ENCODE measurements around the gene GLCE.

- no peak for TF ChIP-seq CTCF (IDR thresholded peaks at IDR 0.05 in 8 of 11, conservative IDR thresholded peaks at IDR 0.05 in 3 of 11)
- no peak for TF ChIP-seq POLR2A (IDR thresholded peaks at IDR 0.05)
- TF ChIP-seq POLR2AphosphoS5 (IDR thresholded peaks at IDR 0.05) = no peak
Measured at GRCh38 chr15:69165637-69166025, 5.2 kb downstream of the GLCE start.
